HG03354 (cell line): ENCODE measurements around the gene POLA1.

ENCODE experiments used
- ATAC-seq: cut with Tn5 transposase; IDR thresholded peaks from one replicate; pipeline ENCODE4 v1.9.1; 2021; ENCODE audit warnings: mild to moderate bottlenecking; ENCODE audit not compliant: unreplicated experiment, poor library complexity, severe bottlenecking

Gene POLA1

DNA sequence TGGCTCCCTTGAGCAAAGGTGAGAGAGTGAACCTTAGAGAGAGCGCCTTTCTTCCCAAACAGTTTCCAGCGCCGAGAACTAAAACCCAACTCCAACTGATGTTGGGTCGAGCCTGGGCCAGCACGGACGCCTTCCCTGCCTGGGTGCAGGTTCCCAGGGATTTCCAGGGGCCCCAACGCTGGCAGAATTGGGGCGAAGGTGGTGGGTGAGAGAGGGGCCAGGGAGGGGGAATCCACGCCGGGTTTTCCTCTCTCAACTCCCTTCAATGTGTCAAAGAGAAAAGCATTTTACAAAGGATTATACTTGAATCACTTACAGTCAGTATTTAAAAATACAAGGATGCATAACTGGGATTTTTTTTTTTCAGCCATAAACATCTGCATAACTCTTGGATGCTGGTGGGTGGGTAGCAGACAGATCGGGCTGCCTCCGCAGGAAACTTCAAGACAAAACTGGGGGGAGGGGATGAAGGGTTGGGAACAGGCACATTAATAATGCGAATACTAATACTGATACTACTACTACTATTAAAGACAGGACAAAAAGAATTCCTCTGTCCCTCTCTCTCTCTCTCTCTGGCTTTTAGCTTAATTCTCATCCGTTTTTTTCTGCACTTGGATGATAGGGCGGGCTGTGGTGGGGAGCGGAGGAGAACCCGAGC lies 323.4 kb downstream of the POLA1 start:
- no peak for ATAC-seq

DNA sequence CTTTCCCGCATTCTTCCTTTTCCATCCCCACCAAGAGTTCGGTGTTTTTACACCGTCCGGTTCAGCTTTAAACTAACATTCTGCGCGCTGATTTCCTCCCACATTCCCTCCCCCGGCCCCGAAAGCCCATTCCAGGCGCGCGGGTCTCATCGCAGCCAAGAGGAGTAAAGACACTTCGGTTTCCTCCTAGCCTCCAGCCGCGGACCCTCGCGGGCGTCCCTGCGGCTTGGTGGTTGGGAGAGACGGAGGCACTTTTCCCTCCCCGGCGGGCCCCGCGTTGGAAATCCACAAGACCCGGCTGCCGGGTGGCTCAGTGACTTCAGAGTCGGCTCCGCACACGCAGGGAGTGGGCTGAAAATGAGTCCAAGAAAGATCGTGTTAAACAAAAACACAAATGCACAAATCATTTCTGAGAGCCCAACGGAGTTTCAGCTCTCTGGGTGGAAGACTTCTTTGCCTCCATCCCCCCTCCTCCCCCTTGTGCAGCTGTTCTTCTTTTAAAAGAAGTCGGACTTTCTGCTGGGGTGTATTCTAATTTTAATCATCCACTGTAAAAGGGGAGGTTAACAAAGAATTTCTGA lies 324.0 kb downstream of the POLA1 start:
- ATAC-seq = no peak

GRCh38 chrX:25018682-25019081 lies 325.0 kb downstream of the POLA1 start:
- ATAC-seq = no peak

DNA sequence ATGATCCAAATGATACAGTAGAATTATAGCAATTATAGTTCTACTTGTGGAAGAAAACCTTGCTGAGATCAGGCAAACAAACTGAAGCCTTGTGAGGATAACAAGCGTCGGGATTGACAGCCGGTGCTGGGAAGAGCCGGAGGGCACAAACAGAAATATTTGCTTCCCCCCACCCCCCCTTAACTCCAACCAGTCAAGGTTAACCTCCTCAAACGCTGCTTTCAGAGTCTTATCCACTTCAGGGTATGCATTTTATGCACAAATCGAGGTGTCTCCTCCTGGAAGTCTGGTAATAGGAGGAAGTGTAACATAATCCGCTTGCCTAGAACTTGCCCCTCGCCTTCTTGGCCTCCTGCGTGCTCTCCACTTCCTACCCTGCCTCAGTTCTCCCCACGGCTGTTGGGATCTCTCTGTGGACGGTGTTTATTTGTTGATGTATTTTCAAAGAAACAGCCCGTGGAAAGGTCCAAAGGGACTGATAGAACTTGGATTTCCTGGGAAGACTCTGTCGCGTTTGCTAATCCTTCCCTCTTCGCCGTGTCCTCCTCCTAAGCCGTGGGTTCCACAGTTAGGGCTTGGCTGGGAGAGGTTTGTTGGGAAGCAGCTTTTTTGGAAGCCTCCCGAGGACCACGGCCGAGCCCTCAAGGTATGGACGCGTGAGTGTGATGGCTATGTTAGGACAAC lies 326.1 kb downstream of the POLA1 start:
- ATAC-seq = no peak

GRCh38 chrX:25020391-25020904 lies 326.7 kb downstream of the POLA1 start:
- peak; percentile 7 for ATAC-seq

DNA sequence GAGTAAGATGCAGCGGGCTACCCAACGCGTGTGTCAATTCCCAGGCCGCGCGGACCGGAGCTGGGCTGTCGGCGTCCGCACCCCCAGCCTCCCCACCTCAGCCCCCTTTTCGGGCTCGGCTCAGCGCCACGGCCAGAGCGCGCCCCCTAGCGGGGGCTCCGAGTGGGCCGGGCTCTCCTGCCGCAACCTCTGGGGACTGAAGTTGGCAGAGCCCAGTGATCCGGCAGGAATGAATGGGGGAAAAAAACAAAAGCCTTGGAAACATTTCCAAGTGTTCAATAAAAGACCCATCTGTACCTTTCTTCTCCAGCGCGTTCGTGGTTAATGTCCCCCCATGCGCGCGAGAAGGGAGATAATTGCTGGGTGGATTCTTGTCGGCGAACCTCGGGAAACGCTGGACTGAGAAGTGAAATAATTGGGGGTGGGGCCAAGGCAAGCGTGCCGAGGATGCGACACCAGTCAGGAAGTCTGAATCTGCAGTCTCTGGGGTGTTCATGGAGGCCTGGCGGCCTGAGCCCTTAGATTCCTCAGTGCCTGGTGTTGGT lies 327.3 kb downstream of the POLA1 start:
- peak; percentile 72 for ATAC-seq

DNA sequence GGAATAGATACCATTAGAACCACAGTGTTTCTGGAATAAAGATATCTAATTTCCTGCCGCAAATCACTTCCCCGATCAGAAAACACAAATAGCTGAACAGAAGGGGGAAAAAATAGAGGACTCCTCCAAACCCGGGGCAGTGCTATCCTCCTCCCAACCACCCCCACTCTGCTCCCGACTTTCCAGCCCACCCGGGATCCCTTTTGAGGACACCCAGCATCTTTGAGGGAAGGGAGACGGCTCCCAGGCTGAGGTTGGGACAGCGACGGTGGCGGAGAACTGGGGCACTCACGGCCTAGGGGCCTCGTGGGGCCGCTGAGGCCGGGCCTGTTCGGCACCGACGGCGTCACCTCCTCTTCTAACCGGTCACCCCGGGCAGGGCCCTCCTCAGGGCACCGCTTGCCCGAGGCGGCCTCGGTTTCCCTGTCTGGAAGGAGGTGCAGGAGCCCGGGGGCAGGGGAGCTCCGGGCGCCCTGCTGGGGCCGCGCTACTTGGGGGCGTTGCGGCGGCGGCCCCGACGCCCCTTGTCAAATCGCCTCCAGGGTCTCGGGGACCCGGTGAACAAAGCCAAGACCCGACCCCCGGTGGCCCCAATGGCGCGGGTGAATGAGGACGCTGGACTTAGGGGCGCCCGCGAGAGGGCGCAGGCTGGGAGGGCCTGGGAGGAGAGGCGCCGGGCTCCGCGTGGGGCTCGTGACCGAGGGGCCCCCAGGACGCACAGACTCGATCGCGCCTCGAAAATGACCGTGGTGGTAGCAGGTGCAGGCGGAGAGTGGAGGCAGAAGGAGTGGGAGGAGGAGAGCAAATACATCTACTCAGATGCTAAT lies 329.0 kb downstream of the POLA1 start:
- no peak for ATAC-seq

DNA sequence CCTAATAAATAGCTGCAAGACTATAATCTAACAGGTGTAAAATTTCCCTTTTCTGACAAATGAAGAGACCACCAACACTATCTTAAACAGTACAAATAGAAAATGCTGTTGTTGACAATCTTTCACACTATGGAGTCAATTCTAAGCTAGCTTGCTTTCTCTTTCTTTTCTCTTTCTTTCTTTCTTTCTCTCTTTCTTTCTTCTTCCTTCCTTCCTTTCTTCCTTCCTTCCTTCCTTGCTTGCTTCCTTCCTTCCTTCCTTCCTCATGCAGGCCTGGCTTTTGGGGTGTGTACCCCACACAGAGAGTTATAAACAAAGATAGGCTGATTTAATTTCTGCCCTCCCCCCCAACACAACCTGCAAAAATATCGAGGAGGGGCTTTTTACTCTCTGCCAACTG lies 330.2 kb downstream of the POLA1 start:
- no peak for ATAC-seq

DNA sequence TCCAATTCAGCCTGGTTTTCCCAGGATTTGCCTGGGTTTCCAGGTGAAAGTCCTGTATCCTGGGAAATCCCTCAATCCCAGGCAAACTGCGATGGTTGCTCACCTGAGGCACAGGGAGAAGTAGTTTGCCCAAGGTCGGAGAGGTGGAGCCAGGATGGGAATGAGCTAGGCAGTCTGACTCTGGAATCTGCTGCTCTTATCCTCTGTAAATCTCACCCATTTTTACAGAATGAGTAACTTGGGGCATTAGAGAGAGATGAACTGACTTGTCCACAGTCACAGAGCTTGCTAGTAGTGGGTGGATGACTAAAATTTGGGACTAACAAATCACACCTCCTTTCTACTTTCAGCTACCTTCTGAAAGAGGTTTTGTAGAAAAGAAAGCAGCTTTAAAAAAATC lies 331.9 kb downstream of the POLA1 start:
- no peak for ATAC-seq

GRCh38 chrX:25026576-25026975 lies 332.9 kb downstream of the POLA1 start:
- ATAC-seq = no peak

DNA sequence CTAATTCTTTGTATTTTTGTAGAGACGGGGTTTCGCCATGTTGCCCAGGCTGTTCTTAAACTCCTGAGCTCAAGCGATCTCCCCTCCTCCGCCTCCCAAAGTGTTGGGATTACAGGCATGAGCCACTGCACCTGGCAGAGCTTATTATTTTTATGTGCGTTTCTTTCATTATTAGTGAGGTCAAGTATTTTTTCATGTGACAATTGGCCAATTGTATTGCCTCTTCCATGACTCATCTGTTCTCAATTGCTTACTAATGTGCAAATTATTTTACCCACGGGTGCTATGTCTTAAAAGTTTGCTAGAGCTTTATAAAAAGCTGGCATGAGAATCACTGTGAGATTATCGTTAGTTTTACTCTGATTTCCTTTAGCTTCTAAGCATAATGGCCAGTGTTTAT lies 335.0 kb downstream of the POLA1 start:
- no peak for ATAC-seq

GRCh38 chrX:25029288-25029825 lies 335.6 kb downstream of the POLA1 start:
- ATAC-seq = no peak

GRCh38 chrX:25034889-25035288 lies 341.2 kb downstream of the POLA1 start:
- ATAC-seq = no peak

- no peak for ATAC-seq
Measured at GRCh38 chrX:25039036-25039435, 345.3 kb downstream of the POLA1 start.

- ATAC-seq = no peak
Measured at GRCh38 chrX:25043192-25043591, 349.5 kb downstream of the POLA1 start.
